GM12878 (cell line): ENCODE measurements around the gene RNF223. TPM values are rescaled to one million over a fixed set of nuclear protein-coding genes. Genes with fewer than 3 reads are reported as not detected.

Experiments
- BMI1 ChIP-seq: fragments of 450-650 bp; IDR thresholded peaks from 2 replicates; pipeline ENCODE4 v1.6.1; 2016; ENCODE audit warnings: mild to moderate bottlenecking, moderate library complexity, borderline replicate concordance
- CHD2 ChIP-seq: IDR thresholded peaks from 2 replicates; pipeline ENCODE4 v1.6.1; 2011; ENCODE audit warnings: low read depth, low read length, improper control_type of control experiment, borderline replicate concordance
- EZH2 ChIP-seq: IDR thresholded peaks from 2 replicates; pipeline ENCODE4 v1.6.1; 2012; ENCODE audit warnings: low read depth, mild to moderate bottlenecking, control low read depth, inconsistent platforms, low read length, borderline replicate concordance; ENCODE audit not compliant: control insufficient read depth
- FOS ChIP-seq: IDR thresholded peaks from 3 replicates; pipeline ENCODE4 v1.6.1; 2011; ENCODE audit warnings: borderline replicate concordance; ENCODE audit not compliant: insufficient read length; ENCODE audit errors: extremely low read depth
- GABPA ChIP-seq: IDR thresholded peaks from 2 replicates; pipeline ENCODE4 v1.6.1; 2014; ENCODE audit warnings: antibody characterized with exemption, low read depth, mild to moderate bottlenecking, inconsistent platforms
- IRF3 ChIP-seq: fragments of 450-650 bp; IDR thresholded peaks from 2 replicates; pipeline ENCODE4 v1.6.1; 2014; ENCODE audit warnings: mild to moderate bottlenecking
- JUNB ChIP-seq: IDR thresholded peaks from 2 replicates; pipeline ENCODE4 v1.6.1; 2016; ENCODE audit warnings: antibody characterized with exemption, mild to moderate bottlenecking
- NFYB ChIP-seq: IDR thresholded peaks from 2 replicates; pipeline ENCODE4 v1.6.1; 2011; ENCODE audit warnings: low read depth, mild to moderate bottlenecking, low read length, improper control_type of control experiment, moderate library complexity; ENCODE audit not compliant: insufficient read depth
- RELA ChIP-seq: fragments of 450-650 bp; IDR thresholded peaks from 2 replicates; pipeline ENCODE4 v1.8.0; 2014; ENCODE audit warnings: borderline replicate concordance; ENCODE audit not compliant: partially characterized antibody
- SMC3 ChIP-seq: IDR thresholded peaks from 2 replicates; pipeline ENCODE4 v1.6.1; 2011; ENCODE audit warnings: low read length, improper control_type of control experiment, borderline replicate concordance
- STAT1 ChIP-seq: fragments of 450-650 bp; conservative IDR thresholded peaks from 2 replicates; pipeline ENCODE4 v1.6.1; 2014; ENCODE audit warnings: antibody characterized with exemption, mild to moderate bottlenecking
- SUPT20H ChIP-seq: IDR thresholded peaks from 2 replicates; pipeline ENCODE4 v1.6.1; 2011; ENCODE audit warnings: low read depth, mild to moderate bottlenecking, low read length, moderate library complexity, borderline replicate concordance; ENCODE audit not compliant: control insufficient read depth
- SUZ12 ChIP-seq: fragments of 200-600 bp; sonication (generic); IDR thresholded peaks from one replicate; pipeline ENCODE4 v1.6.1; 2018; ENCODE audit warnings: antibody characterized with exemption, mild to moderate bottlenecking; ENCODE audit not compliant: unreplicated experiment
- ZNF217 ChIP-seq: fragments of 450-650 bp; IDR thresholded peaks from 2 replicates; pipeline ENCODE4 v1.6.1; 2017; ENCODE audit warnings: antibody characterized with exemption, mild to moderate bottlenecking
- ZNF24 ChIP-seq: fragments of 450-650 bp; IDR thresholded peaks from 2 replicates; pipeline ENCODE4 v1.6.1; 2017; ENCODE audit warnings: antibody characterized with exemption, mild to moderate bottlenecking
- ZNF384 ChIP-seq: IDR thresholded peaks from 2 replicates; pipeline ENCODE4 v1.6.1; 2012; ENCODE audit warnings: low read depth, mild to moderate bottlenecking, low read length, improper control_type of control experiment, borderline replicate concordance
- polyA plus RNA-seq, 11 experiments: library from polyadenylated mRNA; depleted of rRNA in 4 of 11; unstranded in 6 of 11; stranded (reverse) in 5 of 11; fragments of >200 nt; fragmentation: Nextera tagmentation in 4 of 11; fragmentation: Illumina TruSeq in 1 of 11; extraction: Ambion mirVana in 4 of 11; extraction: Trizol in 1 of 11; gene quantifications; 1 replicate in 1 of 11; 2 replicates in 10 of 11; pipeline versions ENCODE4 v1.2.1 to v1.2.3, GENCODE V29; 2011 to 2016; ENCODE audit warnings: inconsistent platforms in 2 of 11, missing spikeins in 2 of 11, low read depth in 1 of 11
- total RNA-seq, 4 experiments: library from RNA; depleted of rRNA in 3 of 4; stranded (reverse); fragments of >200 nt in 3 of 4; fragmentation: Illumina TruSeq in 1 of 4; extraction: Trizol in 1 of 4; gene quantifications; 2 replicates each; pipeline versions ENCODE4 v1.2.1 to v1.2.3, GENCODE V29; 2013 to 2021
- TF ChIP-seq, protein P1 (sequence below): IDR thresholded peaks from 2 replicates; pipeline ENCODE4 v1.6.1; 2012; ENCODE audit warnings: mild to moderate bottlenecking, low read depth, low read length
- TF ChIP-seq, protein P2 (sequence below): fragments of 450-650 bp; IDR thresholded peaks from 2 replicates; pipeline ENCODE4 v1.6.1; 2017; ENCODE audit warnings: mild to moderate bottlenecking
- TF ChIP-seq, protein P3 (sequence below): IDR thresholded peaks from 2 replicates; pipeline ENCODE4 v1.6.1; 2011; ENCODE audit warnings: borderline replicate concordance, low read depth, mild to moderate bottlenecking, moderate library complexity, mixed read lengths, low read length; ENCODE audit not compliant: insufficient read depth; ENCODE audit errors: extremely low read length

The RNF223 gene
- total and polyA plus RNA-seq, 10 of the 15 experiments (the other 5 are each of a cell fraction or from before 2014, with no cell fraction given) = 0.06 TPM; not detected in 9

DNA sequence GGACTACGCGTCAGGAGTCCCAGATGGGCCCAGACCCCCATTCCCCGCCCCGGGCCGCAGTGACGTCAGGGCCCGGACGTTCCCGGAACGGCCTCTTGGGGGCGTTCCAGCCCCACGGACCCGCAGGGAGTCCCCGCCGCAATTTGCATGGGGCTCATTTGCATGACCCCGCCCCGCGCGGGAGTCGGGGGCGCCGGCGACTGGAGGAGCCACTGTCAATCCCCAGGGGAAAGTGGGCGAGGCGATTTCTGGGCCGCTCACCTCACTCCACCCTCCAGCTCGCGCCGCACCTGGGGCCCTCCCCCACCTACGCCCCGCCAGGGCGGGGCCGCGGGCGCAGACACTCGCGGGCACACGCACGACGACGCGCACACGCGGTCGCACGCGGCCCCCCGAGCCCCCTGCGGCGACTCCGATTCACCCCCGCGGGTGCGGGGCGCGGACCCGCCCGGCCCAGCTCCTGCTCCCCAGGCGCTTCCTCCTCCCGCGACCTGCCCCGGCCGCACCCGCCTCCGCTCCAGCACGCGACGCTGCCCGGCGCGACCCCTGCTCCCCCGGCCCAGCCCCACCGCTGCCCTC, 41.0 kb downstream of the RNF223 start (continued):
- TF ChIP-seq, protein P1, sequence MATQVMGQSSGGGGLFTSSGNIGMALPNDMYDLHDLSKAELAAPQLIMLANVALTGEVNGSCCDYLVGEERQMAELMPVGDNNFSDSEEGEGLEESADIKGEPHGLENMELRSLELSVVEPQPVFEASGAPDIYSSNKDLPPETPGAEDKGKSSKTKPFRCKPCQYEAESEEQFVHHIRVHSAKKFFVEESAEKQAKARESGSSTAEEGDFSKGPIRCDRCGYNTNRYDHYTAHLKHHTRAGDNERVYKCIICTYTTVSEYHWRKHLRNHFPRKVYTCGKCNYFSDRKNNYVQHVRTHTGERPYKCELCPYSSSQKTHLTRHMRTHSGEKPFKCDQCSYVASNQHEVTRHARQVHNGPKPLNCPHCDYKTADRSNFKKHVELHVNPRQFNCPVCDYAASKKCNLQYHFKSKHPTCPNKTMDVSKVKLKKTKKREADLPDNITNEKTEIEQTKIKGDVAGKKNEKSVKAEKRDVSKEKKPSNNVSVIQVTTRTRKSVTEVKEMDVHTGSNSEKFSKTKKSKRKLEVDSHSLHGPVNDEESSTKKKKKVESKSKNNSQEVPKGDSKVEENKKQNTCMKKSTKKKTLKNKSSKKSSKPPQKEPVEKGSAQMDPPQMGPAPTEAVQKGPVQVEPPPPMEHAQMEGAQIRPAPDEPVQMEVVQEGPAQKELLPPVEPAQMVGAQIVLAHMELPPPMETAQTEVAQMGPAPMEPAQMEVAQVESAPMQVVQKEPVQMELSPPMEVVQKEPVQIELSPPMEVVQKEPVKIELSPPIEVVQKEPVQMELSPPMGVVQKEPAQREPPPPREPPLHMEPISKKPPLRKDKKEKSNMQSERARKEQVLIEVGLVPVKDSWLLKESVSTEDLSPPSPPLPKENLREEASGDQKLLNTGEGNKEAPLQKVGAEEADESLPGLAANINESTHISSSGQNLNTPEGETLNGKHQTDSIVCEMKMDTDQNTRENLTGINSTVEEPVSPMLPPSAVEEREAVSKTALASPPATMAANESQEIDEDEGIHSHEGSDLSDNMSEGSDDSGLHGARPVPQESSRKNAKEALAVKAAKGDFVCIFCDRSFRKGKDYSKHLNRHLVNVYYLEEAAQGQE = no peak
- TF ChIP-seq, protein P2, sequence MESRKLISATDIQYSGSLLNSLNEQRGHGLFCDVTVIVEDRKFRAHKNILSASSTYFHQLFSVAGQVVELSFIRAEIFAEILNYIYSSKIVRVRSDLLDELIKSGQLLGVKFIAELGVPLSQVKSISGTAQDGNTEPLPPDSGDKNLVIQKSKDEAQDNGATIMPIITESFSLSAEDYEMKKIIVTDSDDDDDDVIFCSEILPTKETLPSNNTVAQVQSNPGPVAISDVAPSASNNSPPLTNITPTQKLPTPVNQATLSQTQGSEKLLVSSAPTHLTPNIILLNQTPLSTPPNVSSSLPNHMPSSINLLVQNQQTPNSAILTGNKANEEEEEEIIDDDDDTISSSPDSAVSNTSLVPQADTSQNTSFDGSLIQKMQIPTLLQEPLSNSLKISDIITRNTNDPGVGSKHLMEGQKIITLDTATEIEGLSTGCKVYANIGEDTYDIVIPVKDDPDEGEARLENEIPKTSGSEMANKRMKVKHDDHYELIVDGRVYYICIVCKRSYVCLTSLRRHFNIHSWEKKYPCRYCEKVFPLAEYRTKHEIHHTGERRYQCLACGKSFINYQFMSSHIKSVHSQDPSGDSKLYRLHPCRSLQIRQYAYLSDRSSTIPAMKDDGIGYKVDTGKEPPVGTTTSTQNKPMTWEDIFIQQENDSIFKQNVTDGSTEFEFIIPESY = no peak
- TF ChIP-seq, protein P3, sequence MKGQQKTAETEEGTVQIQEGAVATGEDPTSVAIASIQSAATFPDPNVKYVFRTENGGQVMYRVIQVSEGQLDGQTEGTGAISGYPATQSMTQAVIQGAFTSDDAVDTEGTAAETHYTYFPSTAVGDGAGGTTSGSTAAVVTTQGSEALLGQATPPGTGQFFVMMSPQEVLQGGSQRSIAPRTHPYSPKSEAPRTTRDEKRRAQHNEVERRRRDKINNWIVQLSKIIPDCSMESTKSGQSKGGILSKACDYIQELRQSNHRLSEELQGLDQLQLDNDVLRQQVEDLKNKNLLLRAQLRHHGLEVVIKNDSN = no peak
- TF ChIP-seq CHD2 (peak; percentile 55; the same call in 1 of the 2 replicates), SMC3 (peak; percentile 59), JUNB (no peak), BMI1 (no peak), FOS (no peak), SUPT20H (no peak), NFYB (peak; percentile 78; the same call in 1 of the 2 replicates), ZNF217 (peak; percentile 85), IRF3 (no peak; the same call in 1 of the 2 replicates), GABPA (no peak), RELA (peak; percentile 70), EZH2 (no peak), SUZ12 (no peak), ZNF384 (no peak), ZNF24 (no peak), STAT1 (0 out of 2 replicates have a peak, but pooled peaks have one; percentile 58)
